GM19035 (cell line): ENCODE results near the gene EDN2.

Experiments used
- ATAC-seq: cut with Tn5 transposase; IDR thresholded peaks from one replicate; pipeline ENCODE4 v1.9.1; 2021; ENCODE audit not compliant: unreplicated experiment

The EDN2 gene

DNA sequence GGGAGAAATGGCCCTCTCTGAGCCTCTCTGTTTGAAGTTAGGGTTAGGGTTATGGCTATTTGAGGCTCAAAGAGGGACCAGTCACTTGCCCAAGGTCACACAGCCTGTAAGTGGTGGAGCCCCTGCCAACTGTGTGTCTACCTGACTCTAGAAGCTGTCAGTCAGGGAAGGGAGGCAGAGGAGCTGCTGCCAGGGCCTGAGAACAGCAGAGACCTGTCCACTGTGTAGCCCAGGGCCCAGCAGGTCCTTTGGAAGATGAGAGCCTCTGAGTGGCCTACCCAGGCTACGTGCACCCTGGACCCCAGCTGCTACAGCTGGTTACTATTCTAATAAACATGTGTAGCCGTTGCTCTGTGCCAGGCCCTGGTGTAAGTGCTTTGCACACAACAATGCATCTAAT, 15.1 kb upstream of the EDN2 start:
- ATAC-seq, result no peak

DNA sequence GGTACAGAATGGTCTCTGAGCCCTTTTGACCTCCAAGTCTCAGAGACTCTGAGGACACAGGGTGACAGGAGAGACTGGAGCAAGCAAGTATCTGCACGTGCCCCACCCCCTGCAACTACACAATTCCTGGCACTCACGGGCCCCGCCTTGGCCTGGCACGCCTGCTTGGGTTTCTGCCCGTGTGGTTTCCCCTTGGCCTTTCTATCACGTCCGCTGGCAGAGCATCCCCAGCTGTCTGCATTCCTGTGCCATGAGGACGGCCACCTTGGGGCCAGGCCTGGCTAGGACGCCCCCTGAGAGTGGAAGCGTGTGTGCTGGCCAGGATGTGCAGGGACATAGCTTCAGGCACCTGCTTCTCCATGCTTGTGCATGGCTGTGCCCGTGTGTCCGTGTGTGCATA, 14.3 kb upstream of the EDN2 start:
- ATAC-seq, result no peak

DNA sequence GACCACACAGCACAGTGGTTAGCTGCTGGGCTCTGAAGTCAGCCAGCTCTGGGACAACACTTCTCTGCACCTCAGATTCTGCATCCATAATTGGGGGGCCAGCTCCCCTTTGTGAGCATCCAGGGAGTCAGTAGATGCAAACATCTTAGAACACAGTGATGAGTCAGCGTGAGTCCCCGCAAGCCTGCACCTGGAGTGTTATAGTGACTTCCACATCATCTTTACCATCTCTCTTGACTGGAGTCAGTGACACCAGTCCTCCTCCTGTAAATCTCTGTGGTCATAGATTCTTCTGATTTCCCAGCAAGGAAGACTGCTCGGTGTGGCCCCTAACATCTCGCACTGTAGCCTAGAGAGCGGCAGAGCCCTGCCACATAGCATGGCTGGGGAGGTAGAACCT, 13.9 kb upstream of the EDN2 start:
- no peak for ATAC-seq

DNA sequence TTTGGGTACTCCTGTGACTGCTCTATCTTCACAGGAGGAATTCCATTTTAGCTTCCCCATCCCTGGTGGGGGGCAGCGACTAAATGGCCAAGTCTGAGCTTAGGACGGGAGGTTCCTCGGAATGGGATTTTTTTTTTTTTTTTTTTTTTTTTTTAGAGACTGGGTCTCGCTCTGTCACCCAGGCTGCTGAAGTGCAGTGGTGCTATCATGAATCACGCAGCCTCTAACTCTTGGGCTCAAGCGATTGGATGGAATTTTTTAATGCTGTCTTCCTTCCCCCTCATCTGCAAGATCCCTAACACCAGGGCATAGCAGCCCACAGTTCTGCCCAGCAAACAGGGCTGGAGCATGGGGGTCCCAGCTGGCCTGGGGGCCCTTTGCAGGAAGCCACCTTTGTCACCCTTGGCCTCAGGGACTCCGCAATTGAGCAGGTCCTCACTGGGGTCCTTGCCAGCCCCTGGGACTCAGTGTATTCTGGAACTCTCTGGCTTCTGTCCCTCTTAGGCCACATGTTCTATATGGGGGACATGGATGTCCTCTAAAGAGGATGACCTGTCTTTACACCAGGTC, 13.1 kb upstream of the EDN2 start:
- ATAC-seq, result no peak

DNA sequence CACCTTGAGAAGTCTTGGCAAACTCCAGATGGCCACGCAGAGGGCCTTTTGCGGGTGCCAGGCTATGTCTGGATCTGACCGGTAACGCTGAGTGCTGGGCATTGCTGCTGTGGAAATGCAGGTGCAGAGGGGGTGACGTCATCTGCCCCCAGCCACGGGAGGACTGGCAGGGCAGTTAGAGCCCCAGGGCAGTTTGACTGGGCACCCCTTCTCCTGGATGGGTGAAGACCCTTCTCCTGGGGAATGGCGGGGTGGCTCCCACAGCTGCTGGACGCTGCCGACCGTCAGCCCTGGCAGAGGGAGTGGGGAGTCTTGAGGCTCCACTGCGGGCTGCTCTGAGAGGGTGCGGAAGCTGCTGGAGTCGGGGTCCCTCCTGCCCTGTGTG, 12.6 kb upstream of the EDN2 start:
- no peak for ATAC-seq

DNA sequence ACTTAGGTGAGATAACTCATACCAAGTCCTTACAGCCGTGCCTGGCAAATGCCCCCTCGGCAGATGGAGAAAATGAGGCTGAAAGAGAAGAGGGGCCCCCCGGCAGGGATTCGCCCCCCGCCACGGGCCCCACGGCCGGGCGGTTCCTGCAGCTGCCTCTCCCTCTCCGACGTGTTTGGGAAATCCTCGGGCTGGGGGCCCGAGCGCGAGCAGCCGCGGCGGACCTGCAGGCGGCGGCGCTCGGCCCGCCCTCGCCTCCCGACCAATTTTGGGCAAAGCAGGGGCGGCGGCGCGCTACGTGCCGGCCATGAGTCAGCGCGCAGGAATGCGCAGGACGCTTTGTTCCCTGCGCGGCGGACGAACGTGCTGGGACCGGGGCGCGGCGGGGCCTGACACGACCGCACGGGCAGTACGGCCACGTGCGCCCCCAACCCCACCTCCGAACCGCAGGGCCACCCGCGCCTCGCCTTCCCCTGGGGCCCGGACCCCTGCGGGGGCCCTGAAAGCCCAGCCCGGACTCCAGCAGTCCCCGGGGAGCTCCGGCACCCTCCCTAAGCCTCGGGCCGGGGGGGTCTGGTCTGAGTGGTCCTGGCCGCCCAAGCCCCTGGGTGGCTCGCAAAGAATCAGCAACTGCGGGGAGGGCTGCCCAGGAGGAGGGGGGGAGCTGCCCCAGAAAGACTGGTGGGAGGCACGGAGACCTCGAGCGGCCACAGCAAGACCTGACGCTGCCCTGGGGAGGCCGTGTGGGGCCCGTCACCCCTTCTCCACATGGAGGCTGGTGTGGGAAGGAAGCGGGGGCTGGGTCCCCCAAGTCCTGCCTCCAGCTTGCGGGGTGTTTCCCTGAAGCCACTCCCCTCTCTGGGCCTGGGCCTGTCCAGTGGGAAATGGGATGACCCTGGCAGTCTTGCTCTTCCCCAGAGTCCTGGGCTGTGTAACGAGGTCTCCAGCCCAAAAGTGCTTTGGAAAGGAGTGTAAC, 11.9 kb upstream of the EDN2 start:
- ATAC-seq, result no peak

DNA sequence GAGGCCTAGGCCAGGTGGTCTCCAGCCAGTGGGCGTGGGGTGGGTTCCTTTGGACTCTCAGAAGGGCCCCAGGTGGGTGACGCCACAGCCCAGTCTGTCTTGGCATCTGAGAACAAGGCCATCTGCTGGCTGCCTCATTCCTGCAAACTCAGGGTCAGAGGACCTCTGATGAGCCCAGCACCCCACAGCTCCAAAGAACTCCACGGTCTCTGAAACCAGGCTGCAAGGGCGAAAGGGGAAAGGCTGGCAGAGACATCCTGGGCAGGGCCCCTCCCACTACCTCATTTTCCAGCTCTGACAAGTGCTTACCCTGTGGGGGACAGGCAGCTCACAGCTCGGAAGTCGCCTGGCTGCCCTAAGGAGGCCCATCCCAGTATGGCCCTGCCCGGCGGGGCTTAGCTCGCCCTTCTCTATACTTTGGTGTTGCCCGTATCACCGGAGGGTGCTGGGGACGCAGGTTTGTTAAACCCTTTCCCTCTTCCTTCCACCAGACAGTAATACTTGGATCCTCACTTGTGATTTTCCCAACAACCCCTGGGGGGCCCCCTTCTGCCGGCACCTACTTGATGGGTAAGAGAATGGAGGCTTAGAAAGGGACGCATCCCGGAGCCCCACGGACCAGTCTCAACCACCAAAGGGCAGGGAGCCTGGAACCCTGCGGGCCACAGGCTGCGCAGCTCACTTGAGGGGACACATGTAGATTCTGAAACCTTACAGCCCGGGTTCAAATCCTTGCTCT, 10.9 kb upstream of the EDN2 start:
- no peak for ATAC-seq

DNA sequence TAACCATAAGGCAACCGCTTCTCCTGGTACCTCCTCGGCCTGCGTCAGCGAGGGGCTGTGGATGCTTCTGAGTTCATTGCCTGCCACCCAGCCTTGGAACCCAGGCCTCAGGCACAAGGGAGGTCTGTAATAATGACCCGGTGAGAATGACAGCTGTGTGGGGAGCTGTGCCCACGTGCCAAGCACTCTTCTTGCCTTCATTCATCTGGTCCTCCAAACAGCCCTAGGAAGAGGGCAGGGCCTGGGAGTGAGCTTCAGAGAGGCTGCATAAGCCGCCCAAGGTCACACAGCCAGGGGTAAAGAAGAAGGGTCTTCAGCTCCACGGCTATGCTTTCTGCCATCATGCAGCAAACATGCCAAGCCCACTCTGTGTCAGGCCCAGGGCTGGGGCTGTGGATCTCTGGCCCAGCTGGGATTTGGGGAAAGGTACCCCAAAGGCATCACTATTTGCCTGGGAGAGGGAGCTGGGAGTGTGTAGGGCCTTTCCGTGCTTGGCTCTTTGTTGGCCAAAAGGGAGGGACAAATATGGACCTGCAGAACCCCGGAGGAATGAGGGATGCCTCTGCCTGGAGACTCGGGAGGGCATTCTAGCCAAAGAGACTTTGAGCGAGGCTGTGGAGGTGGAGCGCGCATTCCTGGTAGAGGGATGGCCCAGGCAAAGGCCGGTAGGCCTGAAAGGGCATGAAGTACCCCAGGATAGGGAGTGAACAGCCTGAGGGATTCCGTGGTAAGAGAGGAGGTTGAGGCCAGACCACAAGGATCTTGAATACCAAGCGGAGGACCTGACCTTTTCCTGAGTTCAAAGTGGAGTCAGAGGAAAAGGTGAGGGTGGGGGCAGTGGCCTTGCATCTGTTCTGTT, 10.1 kb upstream of the EDN2 start:
- ATAC-seq, result no peak

DNA sequence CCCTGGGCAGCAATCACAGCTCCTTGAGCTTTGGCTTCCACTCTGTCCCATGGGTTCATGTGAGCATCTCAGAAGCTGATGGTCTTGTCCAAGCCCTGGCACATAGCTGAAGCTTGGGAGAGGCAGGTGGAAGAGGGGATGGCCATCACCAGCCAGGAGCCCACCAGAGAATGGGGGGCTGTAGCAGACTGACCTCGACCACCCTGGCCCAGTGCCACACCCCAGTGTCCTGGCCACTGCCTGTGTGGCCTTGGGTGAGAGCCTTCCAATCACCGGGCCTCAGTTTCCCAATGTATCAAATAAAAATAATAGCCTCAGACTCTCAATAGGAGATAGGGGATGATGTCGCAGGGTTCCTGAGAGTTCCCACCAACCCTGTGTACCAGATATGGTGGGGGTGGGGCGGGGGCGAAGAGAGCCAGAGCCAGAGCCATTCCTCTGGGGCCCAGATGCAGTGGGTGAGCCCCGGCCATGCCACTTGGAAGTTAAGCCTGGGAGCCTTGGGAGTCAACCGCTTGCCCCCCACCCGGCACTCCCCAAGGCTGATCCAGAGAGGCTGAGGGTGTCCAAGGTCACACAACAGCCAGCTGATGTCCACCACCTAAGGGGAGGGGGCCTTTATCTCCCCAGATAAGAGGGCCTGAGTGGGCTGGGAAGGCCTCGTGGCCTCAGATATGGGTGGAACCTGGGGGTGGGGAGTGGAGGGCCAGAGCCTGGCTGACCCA, 9.3 kb upstream of the EDN2 start:
- no peak for ATAC-seq

DNA sequence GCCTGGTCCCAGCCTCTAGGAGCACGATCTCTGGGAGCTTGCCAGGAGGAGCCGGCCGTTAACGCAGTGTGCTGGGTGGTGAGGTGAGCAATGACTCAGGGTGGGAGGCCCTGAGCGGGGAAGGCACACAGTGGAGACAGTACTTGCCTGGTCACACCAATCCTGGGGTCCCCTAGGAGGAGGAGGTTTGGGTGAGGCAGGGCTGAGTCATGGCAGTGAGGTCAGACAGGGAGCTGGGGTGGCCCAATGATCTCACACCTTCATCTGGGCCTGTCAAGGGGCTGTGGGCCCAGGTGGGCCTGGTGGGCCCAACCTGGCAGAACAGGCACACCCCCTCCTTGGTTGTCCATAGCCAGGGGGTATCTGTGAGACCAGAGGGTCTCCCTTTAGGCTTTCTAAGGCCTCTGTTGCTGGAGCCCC, 8.6 kb upstream of the EDN2 start:
- ATAC-seq, result no peak

DNA sequence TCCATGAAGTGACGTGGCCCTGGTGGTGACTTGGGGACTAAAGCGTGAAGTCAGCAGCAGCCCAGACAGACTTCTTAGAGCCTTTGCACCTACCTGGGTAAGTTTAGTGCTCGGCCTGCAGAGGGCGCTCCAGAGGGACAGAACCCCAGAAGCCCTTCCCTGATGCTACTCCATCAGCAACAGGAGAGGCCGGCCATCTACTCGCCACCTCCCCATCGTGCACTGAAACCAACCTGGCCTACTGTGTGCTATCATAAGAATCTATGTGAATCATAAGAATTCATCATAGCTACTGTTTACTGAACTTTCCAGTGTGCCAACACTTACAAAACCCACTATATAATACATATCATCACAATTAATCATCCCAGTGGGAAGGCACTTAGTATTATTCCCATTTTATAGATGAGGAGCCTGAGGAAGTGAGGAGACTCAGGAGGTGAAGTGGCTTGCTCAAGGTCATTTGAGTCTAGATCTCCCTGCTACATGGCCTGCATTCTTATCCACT, 7.9 kb upstream of the EDN2 start:
- no peak for ATAC-seq

DNA sequence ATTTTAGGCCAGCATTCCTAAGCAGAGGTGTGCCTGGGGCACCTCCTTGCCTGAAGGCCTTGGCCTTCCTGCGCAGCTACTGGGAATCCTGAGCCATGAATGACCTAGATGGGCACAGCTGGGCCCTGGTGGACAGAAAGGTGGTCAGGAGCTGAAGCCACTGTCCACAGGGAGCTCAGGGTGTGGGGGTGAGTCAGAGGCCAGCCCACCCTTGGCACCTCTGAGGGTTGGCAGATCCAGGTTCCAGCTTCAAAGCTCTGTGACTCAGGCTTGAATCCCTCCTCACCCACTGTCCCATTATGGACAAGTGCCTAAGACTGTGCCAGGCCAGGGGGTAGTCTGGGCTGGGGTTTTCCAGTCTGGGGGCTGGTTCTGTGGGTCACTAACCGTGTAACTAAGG, 6.4 kb upstream of the EDN2 start:
- no peak for ATAC-seq

DNA sequence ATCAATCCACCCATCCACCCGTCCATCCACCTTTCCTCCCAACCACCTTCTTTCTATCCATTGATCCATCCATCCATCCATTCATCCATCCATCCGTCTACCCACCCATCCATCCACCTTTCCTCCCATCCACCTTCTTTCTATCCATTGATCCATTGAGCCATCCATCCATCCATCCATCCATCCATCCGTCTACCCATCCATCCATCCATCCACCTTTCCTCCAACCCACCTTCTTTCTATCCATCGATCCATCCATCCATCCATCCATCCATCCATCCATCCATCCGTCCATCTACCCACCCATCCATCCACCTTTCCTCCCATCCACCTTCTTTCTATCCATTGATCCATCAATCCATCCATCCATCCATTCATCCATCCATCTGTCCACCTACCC, 5.1 kb upstream of the EDN2 start:
- no peak for ATAC-seq

DNA sequence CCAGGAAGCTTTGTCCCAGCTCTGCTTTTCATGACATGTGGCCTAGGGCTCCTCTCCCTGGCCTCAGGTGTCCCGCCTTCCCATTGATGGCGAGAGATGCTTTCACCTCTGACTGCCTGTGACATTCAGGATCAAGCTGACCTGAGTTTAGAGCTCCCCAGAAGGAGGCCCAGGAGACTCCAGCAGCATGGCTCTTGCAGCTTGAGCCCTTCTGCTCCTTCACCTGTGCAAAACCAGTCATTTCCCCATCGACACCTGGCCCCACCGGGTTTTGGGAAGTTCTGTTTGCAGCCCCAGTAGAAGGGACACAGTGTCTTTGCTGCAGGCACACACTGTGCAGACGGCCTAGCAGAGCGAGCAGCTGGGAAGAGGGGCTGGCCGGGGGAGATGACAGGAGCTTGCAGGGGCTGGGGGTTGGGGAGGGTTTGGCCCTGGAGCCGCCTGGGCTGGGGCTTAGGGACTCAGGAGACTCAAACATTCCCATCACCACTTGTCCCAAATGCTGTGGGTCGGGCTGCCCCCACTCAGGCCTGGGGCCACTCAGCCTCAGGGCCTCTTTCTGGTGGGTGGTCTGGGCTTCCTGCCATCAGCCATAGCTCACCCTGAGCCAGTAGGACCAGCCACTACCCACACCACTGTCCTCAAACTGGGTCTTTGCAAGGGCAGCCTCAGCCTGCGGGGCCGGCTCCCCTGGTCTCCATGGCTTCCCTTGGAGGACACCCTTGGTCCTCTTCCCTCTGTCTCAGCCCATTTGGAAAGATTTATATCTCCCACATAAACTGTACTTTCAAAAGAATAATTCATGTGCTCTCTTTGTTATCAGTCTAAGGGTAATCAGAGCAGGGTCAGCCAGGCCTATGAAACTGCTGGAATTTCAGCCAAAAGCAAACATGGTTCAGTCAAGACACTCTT, 3.8 kb upstream of the EDN2 start:
- ATAC-seq, result no peak

DNA sequence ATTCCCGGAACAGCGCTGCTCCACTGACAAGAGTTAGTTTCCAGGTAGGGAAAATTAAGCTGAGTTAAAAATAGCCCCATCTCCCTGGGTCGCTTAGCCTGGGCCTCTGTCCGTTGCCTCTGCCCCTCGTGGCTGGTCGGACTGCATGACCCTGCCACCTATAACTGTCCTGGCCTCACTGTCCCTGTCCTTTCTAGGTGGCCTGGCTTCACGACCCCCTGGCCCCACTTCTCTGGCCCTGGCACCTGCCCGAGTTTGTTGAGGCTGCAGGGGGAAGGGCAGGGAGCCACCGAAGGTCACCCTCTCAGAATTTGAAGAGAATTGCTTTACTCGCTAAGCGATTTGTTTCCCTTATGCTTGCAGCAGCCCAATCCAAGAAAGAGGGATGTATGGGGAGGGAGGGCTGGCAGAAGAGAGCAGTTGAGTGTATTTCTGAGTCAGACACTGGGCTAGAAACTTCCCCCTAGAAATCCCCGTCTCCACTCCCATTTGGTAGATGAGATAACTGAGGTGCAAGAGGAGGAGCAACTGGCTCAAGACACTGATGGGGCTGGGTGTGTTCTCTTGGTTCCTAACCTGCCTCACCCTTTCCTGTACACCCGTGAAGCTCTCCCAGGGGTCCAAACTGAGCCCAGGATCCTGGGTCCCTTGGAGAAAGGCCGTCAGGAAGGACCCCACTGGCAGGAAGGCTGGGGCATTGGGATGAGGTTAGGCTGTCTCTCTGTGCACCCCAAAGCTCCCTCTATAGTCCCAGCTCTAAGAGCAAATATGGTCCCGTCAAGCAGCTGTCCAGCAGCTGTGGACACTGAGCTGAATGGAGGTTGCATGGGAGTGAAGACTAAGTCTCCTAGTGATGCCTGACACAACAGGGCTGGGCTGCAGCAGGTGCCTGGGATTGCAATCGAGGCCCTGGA, 2.9 kb upstream of the EDN2 start:
- no peak for ATAC-seq

DNA sequence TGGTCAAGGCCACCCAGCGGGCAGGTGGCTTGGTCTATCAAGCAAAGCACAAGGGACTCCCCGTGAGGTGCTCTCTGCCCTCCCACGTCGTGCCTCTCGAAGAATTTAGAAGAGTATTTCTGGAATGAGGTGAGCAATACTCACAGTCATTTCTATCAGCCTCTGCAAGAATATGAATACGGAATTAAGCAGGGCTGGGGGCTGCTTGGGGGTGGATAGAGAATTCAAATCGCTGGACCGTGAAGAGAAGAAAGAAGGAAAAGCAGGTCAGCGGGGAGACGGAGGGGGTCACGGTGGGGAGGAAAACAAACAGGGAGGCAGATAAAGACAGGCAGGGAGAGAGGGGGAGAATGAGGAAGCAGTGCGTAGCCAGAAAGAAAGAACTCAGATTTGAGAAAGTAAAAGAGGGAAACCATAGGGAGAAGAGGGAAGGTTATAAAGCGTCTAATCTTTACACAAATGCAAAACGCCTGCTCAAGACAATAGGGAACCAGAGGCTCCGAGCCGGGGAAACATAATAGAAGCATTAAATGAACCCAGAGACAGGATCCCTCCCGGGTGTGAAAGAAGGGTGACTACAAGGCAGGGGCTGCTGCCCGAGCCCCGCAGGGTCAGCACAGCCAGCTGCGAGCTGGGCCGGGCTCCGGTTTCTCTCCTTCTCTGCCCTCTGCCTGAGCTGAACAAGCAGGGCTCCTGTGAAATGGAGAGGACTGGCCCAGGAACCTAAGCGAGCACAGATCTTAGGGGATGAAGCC, 2.1 kb upstream of the EDN2 start:
- no peak for ATAC-seq

DNA sequence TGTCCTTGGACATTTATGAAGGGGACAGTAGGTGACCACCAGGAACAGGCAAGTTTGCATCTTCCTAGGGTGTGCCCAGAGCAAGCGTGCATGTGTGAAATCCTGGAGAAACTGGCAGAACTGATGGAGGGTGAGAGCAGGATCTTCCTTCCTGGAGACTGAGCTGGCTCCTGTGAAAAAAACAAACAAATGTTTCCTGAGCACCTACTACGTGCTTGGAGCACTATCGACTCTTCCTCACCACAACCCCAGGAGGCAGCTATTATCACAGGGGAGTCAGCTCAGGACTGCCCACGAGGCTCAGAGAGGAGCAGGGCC, 1.5 kb upstream of the EDN2 start:
- no peak for ATAC-seq

DNA sequence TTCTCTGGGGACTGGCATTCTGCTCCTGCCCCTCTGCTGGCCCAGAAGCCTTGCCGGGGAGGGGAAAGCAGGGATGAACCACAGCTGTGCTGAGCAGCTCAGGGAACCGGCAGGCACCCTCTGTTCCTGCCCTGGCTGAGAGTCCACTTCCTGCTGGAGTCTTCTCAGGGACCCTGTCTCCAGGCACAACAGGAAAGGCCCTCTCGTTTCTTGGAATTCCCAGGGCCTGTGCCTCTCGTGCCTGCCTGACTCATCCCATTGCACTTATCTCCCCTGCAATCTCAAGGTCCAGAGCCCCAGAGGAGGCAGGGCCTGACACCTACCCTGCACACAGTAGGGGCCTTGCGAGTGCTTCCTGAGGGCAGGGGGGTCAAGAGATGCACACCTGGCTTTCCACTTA, 1.1 kb upstream of the EDN2 start:
- no peak for ATAC-seq
